GM18868 (cell line): Measurements from ENCODE around the gene AMOTL2.

ENCODE experiments used
- ATAC-seq: cut with Tn5 transposase; IDR thresholded peaks from one replicate; pipeline ENCODE4 v1.9.1; 2021; ENCODE audit warnings: mild to moderate bottlenecking, moderate library complexity; ENCODE audit not compliant: unreplicated experiment

The AMOTL2 gene

GRCh38 chr3:134337071-134337482 is 37.2 kb downstream of the AMOTL2 start:
- no peak for ATAC-seq

- ATAC-seq, result no peak
Observed at GRCh38 chr3:134336587-134336986, 37.7 kb downstream of the AMOTL2 start.

GRCh38 chr3:134334901-134335280 is 39.4 kb downstream of the AMOTL2 start:
- no peak for ATAC-seq

DNA sequence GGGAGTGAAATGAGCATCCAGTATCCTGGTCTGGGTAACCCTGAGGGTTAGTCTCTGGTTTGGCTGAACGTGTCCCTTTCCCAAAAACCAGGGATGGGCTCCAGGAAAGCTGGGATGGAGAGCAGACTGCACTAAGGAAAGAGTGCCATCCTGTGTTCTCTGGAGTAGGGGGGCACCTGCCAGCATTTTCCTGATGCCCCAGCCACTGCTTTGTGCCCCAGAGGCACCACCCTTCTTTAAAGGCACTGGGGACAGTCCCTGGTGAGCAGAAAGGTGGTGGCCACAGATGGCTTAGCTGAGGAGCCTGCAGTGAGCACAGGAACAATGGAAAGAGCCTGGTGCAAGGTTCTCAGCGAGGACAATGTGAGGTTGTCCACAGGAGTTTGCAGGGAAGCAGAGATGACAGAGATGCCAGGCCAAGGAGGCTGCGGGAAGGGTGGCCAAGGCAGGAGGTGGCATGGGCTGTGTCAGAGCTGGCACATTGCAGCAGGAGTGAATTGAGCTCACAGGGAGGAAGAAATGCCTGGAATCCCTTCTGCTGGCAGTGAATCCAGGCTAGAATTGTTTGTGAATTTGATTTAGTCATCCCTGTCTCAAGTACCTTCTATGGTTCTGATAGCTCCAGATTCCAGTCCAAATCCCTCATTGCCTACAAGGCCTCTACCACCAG is 39.9 kb downstream of the AMOTL2 start:
- no peak for ATAC-seq

DNA sequence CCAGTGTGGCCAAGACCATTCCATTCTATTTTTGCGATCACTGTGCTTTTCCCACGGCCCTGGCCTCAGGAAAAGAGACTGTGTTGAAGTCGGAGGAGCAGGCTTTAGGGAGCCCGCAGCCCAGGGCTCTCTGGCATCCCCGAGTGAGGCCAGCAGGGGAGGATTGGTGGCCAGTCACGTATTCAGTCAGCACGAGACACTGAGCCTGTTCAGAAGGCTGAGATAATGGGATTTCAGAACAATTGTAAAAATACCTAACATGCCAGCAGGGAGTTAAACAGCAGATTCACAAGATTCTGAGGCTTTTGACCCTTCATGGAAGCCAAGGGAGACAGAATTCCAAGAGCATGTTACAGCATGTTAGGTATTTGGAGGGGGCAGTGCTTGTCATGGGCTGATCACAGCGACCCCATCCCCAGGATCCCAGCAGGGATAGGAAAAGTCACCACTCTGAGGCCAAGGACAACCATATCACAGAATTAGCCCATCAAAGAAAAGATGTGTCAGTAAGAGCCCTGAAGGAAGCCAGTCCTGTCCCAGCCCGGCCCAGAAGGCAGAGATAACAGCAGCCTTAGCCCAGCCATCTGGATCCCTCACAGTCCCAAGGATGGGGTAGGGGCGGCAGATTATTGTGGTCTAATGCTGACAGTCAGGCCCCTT is 40.6 kb downstream of the AMOTL2 start:
- no peak for ATAC-seq

GRCh38 chr3:134332344-134332743 is 41.9 kb downstream of the AMOTL2 start:
- ATAC-seq, result no peak

DNA sequence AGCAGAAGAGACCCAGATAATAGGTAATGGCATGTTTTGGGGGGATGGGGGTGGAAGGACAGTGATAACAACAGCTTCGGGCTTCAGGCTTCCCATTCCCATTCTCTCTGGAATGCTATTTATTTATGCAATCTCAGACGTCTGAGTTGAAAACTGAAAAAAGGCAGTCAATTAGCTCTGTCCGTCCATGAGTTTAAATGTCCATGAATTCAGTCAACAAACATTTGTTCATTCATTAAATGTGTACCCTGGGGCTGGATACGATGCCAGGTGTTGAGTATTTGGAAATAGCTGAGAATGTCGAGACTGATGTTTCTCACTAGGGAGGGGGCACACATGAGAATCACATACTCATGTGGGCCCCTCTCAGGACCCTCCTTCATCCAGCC is 42.4 kb downstream of the AMOTL2 start:
- ATAC-seq, result no peak

DNA sequence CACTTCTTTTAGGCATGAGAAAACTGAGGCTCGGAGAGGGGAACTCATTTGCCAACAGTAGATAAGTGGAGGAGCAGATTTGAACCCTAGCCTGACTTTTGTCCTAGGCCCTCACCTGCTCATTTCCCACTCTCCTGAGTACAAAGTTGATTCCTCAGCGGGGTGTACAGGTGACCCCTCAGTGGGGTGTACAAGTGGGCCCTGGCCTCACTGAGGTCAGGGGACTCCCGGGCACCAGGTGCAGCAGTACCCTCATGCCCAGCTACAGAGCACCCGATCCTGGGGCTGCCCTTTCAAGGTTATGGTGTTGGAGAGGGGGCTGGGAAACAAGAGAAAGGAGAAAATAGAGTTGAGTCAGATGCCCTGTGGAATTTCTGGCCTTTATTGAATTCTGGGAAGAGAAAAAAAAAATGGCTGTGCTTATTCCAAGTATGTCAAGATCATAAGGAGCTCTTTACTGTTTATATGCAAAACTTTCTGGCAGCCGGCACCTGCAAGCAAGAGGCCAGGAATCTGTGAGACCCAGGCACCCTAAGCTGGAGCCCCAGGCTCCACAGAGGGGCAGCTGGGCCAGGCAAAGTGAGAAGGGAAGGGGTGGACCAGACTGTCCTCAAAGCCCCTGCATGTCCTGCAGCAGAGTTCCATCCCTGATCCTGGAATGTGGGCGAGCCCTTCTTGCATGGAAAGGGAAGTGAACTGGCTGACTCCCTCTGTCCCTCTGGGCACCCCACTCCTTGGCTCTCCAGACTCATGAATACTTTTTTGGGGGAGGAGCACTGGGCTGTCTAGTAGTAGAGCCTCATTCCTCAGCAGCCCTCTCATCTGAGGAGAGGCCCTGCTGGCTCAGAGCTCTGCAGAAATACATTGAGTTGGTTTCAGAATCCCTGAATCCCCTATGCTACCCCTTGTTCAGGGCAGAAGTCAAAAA is 43.1 kb downstream of the AMOTL2 start:
- ATAC-seq, result no peak

- ATAC-seq, result no peak
Observed at GRCh38 chr3:134328846-134329245, 45.4 kb downstream of the AMOTL2 start.

- no peak for ATAC-seq
Observed at GRCh38 chr3:134328147-134328591, 46.1 kb downstream of the AMOTL2 start.

DNA sequence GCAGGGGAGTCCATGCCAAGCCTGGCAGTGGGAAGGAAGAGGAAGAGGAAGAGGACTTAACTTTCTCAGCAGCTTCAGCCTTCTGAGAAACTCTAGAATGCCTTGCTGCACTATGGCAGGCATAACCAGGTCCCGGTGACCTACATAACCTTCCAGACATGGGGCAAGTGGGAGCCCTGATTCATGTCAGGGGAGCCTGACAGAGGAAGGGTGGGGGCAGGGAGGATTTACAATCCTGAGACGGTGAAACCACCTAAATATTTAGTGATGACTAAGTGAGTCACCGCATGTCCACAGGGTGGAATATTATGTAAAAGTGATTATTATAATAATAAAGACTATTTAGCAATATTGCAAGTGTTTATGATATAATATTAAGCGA is 46.7 kb downstream of the AMOTL2 start:
- no peak for ATAC-seq

- no peak for ATAC-seq
Observed at GRCh38 chr3:134326760-134327593, 47.3 kb downstream of the AMOTL2 start.

DNA sequence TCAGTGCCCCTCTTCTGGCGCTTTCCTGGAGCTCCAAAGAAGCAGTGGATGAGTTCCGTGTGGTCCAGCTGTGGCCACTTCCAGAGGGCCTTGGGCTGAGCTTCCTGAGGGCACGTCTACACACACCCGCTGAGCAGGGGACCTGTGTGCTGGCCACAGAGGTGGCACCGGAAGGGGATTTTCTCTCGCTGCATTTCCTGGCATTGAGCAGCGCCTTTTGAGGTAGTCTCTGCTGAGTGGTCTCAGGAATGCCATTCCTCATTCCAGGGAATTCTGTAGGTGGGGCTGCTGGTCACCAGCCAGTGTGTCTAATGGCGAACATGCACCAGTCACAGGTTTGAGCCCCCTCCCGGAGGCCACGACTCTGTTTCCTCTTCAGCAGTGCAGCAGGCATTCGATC is 48.1 kb downstream of the AMOTL2 start:
- ATAC-seq, result no peak

DNA sequence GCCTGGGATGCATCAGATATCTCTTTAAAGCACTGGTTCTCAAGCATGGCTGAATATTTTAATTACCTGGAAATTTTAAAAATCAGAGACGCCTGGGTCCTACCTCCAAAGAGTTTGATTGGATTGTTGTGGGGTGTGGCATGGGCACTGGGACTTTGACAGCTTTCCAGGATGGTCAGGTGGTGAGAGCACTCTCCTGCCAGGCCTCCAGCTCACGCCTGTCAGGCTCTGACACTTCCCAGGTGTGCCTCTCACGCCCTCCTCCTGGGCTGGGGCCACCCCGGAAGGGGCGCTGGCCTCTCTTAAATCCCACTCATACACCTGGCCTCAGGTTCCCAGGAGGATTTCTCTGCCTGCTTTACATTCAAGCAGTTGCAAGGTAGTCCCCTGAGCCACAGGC is 48.5 kb downstream of the AMOTL2 start:
- no peak for ATAC-seq

DNA sequence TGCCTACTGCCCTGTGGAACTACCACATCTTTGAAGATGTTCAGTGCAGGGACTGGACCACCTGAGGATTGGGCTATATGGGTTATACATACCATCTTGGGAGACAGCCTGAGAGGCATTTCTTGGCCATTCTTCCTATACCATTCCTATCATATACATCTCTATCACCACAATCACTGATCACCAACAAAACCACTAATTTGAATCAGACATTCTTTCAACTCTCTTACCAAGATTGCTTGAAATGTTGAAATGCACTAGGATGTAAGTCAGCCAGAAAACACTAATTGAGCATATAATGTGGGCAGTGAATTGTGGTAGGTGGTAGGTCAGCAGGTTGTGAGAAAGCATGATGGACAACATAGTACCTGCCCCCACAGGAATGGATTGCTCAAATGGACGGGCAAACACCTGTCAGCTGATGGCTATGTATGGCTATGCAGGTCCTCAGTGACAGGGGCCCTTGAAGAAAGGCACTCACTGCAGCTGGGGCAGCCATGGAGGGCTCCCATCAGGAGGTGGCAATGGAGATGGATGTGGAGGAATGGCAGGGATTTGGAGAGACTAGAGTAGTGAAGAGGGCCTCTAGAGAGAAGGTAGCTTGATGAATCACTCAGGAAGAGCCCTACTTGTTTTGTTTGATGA is 49.1 kb downstream of the AMOTL2 start:
- no peak for ATAC-seq

DNA sequence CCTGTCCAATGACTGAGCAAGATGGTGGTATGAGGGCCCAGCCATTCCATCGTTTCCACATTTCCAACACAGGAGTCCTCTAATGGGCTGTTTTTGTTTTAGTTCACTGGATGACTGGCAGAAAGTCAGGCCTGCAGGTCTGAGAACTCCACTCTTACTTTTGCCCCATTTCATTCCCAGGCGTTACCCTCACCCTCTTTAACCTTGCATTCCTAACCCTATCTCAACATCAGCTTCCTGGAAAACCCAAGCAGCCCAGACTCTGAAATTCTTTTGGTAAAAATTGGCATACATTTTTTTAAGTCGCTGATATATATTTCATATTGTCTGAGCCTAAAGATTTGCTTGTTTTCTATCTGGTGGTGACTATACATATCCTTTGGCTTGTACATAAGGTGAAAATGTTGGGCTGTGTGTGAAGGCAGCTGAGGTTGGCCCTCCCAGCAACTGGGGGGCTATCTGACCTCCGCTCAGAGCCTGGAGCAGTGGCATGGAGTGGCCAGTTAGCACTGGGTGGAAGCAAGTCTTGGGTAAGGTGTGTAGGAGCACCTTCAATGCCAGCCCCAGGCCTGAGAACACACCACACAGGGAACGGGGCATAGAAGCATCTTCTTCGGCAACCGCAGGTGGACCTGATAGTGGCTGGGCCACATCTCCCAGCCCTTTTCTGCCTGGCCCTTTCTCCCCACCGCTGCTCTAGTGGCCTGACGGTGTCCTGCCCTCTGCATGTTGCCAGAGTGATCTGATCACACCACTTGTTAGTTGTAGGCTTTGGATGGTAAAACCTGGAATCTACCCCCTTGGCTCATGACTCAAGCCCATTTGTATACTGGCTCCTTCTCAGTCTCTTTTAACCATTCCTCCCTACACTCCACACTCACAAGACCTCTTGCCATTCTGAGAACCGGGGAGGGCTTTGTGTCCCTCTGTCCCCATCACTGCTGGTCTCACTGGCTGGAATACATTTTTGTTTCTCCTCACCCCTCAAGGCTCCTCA is 50.0 kb downstream of the AMOTL2 start:
- ATAC-seq, result no peak

DNA sequence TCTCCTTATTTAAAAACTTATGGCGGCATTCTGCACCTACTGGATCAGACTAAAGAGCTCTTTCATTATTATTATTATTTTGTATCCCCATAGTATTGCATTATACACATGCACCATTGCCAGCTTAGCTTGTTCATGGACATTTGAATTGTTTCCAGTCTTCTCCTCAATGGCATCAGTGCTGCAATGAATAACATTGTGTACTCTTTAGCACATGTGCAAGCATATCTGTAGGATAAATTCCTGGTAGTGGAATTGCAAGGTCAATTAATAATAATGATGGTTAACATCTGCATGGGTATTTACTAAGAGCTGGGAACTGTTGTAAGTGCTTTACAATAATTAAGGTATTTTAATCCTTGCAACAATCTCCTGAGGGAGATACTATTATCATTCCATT is 52.0 kb downstream of the AMOTL2 start:
- ATAC-seq, result no peak

- ATAC-seq, result no peak
Observed at GRCh38 chr3:134320749-134321148, 53.5 kb downstream of the AMOTL2 start.

DNA sequence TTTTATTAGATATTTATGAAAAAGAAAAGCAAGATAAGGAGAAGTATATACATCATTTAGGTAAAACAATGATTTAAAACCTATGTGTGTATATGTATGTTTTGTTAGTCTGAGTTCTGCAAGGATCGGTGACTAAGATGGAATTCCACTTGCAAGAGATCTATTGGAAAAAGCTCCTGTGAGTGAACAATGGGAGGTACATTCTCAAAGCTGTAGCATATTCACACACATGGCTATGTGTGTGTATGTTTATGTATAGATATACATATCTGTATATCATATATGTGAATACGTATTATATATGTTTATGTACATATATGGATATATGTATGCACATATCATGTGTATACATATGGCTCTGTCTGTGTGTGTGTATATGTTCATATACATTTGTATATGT is 54.3 kb downstream of the AMOTL2 start:
- ATAC-seq, result no peak
